HG03103 (cell line): ENCODE measurements around the gene NEDD4L.

Experiments
- ATAC-seq: cut with Tn5 transposase; IDR thresholded peaks from one replicate; pipeline ENCODE4 v1.9.1; 2021; ENCODE audit warnings: low read depth; ENCODE audit not compliant: unreplicated experiment

NEDD4L gene

GRCh38 chr18:58026395-58026794, 17.6 kb upstream of the NEDD4L start:
- no peak for ATAC-seq

- no peak for ATAC-seq
Observed at GRCh38 chr18:58026857-58027256, 17.2 kb upstream of the NEDD4L start.

GRCh38 chr18:58027341-58027740, 16.7 kb upstream of the NEDD4L start:
- no peak for ATAC-seq

- ATAC-seq = no peak
Observed at GRCh38 chr18:58028109-58028784, 15.8 kb upstream of the NEDD4L start.

GRCh38 chr18:58032233-58032632, 11.8 kb upstream of the NEDD4L start:
- ATAC-seq = no peak

GRCh38 chr18:58033216-58033615, 10.8 kb upstream of the NEDD4L start:
- no peak for ATAC-seq

- ATAC-seq = no peak
Observed at GRCh38 chr18:58034370-58034769, 9.7 kb upstream of the NEDD4L start.

GRCh38 chr18:58037163-58037562, 6.9 kb upstream of the NEDD4L start:
- no peak for ATAC-seq

- ATAC-seq = no peak
Observed at GRCh38 chr18:58038063-58038462, 6.0 kb upstream of the NEDD4L start.

- no peak for ATAC-seq
Observed at GRCh38 chr18:58041633-58042032, 2.4 kb upstream of the NEDD4L start.

GRCh38 chr18:58042826-58043490, 1.1 kb upstream of the NEDD4L start:
- ATAC-seq = no peak

GRCh38 chr18:58044370-58045241, 580 bp downstream of the NEDD4L start:
- ATAC-seq = peak; percentile 30

GRCh38 chr18:58045242-58046092, 1.4 kb downstream of the NEDD4L start:
- no peak for ATAC-seq

- no peak for ATAC-seq
Observed at GRCh38 chr18:58046093-58046793, 2.2 kb downstream of the NEDD4L start.

GRCh38 chr18:58046794-58047555, 2.9 kb downstream of the NEDD4L start:
- no peak for ATAC-seq

- no peak for ATAC-seq
Observed at GRCh38 chr18:58047556-58047882, 3.5 kb downstream of the NEDD4L start.

- no peak for ATAC-seq
Observed at GRCh38 chr18:58048081-58048642, 4.1 kb downstream of the NEDD4L start.

- no peak for ATAC-seq
Observed at GRCh38 chr18:58049000-58049688, 5.1 kb downstream of the NEDD4L start.
